ENCODE data around the gene HJURP. TPM values are rescaled to one million over a fixed set of nuclear protein-coding genes. Genes with fewer than 3 reads are reported as not detected.

The HJURP gene
- total RNA-seq, 2 donors from 2014 or later, result 0.16 to 0.37 TPM

GRCh38 chr2:233831011-233831721 lies 23.2 kb downstream of the HJURP start:
- no peak for DNase-seq (ENCODE audit: low spot score)
- H3K36me3 ChIP-seq, result no peaks in the 10 kb centered on the region
- no peaks in the 10 kb centered on the region for H3K27me3 ChIP-seq

GRCh38 chr2:233830111-233830802 lies 24.1 kb downstream of the HJURP start:
- H3K27me3 ChIP-seq, result no peaks in the 10 kb centered on the region
- no peak overlapping the region for H3K27ac ChIP-seq
- no peaks in the 10 kb centered on the region for H3K36me3 ChIP-seq
- TF ChIP-seq CTCF (IDR thresholded peaks at IDR 0.05), result no peak
- DNase-seq (ENCODE audit: low spot score), result no peak
- no peaks in the 10 kb centered on the region for H3K4me1 ChIP-seq
- H3K4me3 ChIP-seq, result no peak overlapping the region
- no peaks in the 10 kb centered on the region for H3K9me3 ChIP-seq

More at GRCh38 chr2:233831011-233831721, 23.2 kb downstream of the HJURP start:
- Histone ChIP-seq H3K9me3 (no peaks in the 10 kb centered on the region), H3K4me1 (no peaks in the 10 kb centered on the region), H3K4me3 (no peak overlapping the region), H3K27ac (no peak overlapping the region)
- TF ChIP-seq CTCF (IDR thresholded peaks at IDR 0.05), result no peak

GRCh38 chr2:233829193-233830110 lies 24.9 kb downstream of the HJURP start:
- H3K9me3 ChIP-seq, result no peaks in the 10 kb centered on the region
- no peak for DNase-seq (ENCODE audit: low spot score)
- TF ChIP-seq CTCF (IDR thresholded peaks at IDR 0.05), result no peak
- no peaks in the 10 kb centered on the region for H3K4me1 ChIP-seq
- no peak overlapping the region for H3K4me3 ChIP-seq
- H3K27ac ChIP-seq, result no peak overlapping the region
- no peaks in the 10 kb centered on the region for H3K27me3 ChIP-seq
- H3K36me3 ChIP-seq, result no peaks in the 10 kb centered on the region

GRCh38 chr2:233828546-233829192 lies 25.7 kb downstream of the HJURP start:
- Histone ChIP-seq H3K36me3 (no peaks in the 10 kb centered on the region), H3K4me3 (no peak overlapping the region), H3K9me3 (no peaks in the 10 kb centered on the region), H3K4me1 (no peaks in the 10 kb centered on the region), H3K27me3 (no peaks in the 10 kb centered on the region), H3K27ac (no peak overlapping the region)
- no peak for TF ChIP-seq CTCF (IDR thresholded peaks at IDR 0.05)
- no peak for DNase-seq (ENCODE audit: low spot score)

GRCh38 chr2:233824373-233824772 lies 30.0 kb downstream of the HJURP start:
- no peak for DNase-seq (ENCODE audit: low spot score)
- H3K27ac ChIP-seq, result no peak overlapping the region

More at GRCh38 chr2:233824373-233824772, 30.0 kb downstream of the HJURP start:
- Histone ChIP-seq H3K9me3 (no peaks in the 10 kb centered on the region), H3K4me3 (no peak overlapping the region), H3K27me3 (no peaks in the 10 kb centered on the region), H3K36me3 (no peaks in the 10 kb centered on the region), H3K4me1 (no peaks in the 10 kb centered on the region)
- no peak for TF ChIP-seq CTCF (IDR thresholded peaks at IDR 0.05)
